CD8-positive, alpha-beta memory T cell (primary cell): ENCODE results near the gene GEMIN8. TPM values are rescaled to one million over a fixed set of nuclear protein-coding genes. Genes with fewer than 3 reads are reported as not detected.

Experiments
- CTCF ChIA-PET: fragments of 350-600 bp; sonication (Branson Sonifier 250); formaldehyde crosslinking; loops from one replicate; lab custom pipeline; 2021; ENCODE audit warnings: antibody characterized with exemption; lab: Charles Lee
- POLR2A ChIA-PET: fragments of 350-600 bp; sonication (Branson Sonifier 250); formaldehyde crosslinking; loops from one replicate; lab custom pipeline; 2021; ENCODE audit warnings: antibody characterized with exemption; lab: Charles Lee
- DNase-seq, 5 donors: peaks; one replicate each; pipeline versions ENCODE4 v3.0.0 to v3.0.0-alpha.2; 2020 to 2022; ENCODE audit warnings: mixed read lengths in 1 of 5
- H3K27ac ChIP-seq: one replicate; pipeline ENCODE4 v1.7.0; 2013; ENCODE audit warnings: low read depth, mild to moderate bottlenecking, low read length, moderate library complexity
- H3K27me3 ChIP-seq: 2 replicates; pipeline ENCODE4 v1.7.0; 2013; ENCODE audit warnings: low read length, mild to moderate bottlenecking; ENCODE audit not compliant: insufficient read depth, poor library complexity, severe bottlenecking
- H3K36me3 ChIP-seq: 2 replicates; pipeline ENCODE4 v1.7.0; 2013; ENCODE audit warnings: mild to moderate bottlenecking, low read length, moderate library complexity; ENCODE audit not compliant: insufficient read depth
- H3K4me1 ChIP-seq: 2 replicates; pipeline ENCODE4 v1.7.0; 2013; ENCODE audit warnings: mild to moderate bottlenecking, low read length, moderate library complexity; ENCODE audit not compliant: insufficient read depth
- H3K4me3 ChIP-seq: 2 replicates; pipeline ENCODE4 v1.7.0; 2013; ENCODE audit warnings: mild to moderate bottlenecking, low read length
- H3K9me3 ChIP-seq: 2 replicates; pipeline ENCODE4 v1.7.0; 2013; ENCODE audit warnings: mild to moderate bottlenecking, low read length
- H3K27ac Mint-ChIP-seq, 8 donors: one replicate each; pipeline ENCODE4 v1.8.0; 2020 to 2021; ENCODE audit warnings: mixed read lengths in 8 of 8, mild to moderate bottlenecking in 6 of 8, inconsistent platforms in 3 of 8, moderate library complexity in 3 of 8
- H3K27me3 Mint-ChIP-seq, 2 donors: one replicate each; pipeline ENCODE4 v1.8.0; 2020 to 2021; ENCODE audit warnings: mixed read lengths in 2 of 2, mild to moderate bottlenecking in 1 of 2, moderate library complexity in 1 of 2
- H3K36me3 Mint-ChIP-seq, 3 donors: one replicate each; pipeline ENCODE4 v1.8.0; 2020 to 2021; ENCODE audit warnings: mixed read lengths in 3 of 3, inconsistent platforms in 1 of 3, mild to moderate bottlenecking in 1 of 3
- H3K4me1 Mint-ChIP-seq, 3 donors: one replicate each; pipeline ENCODE4 v1.8.0; 2020 to 2021; ENCODE audit warnings: mixed read lengths in 3 of 3, inconsistent platforms in 1 of 3, mild to moderate bottlenecking in 1 of 3
- H3K4me3 Mint-ChIP-seq, 7 donors: one replicate each; pipeline ENCODE4 v1.8.0; 2020 to 2021; ENCODE audit warnings: mixed read lengths in 7 of 7, mild to moderate bottlenecking in 6 of 7, moderate library complexity in 4 of 7, inconsistent platforms in 2 of 7
- H3K9me3 Mint-ChIP-seq, 5 donors: one replicate each; pipeline ENCODE4 v1.8.0; 2020 to 2022; ENCODE audit warnings: mixed read lengths in 5 of 5, mild to moderate bottlenecking in 3 of 5, moderate library complexity in 2 of 5, inconsistent platforms in 1 of 5
- polyA plus RNA-seq: library from polyadenylated mRNA; unstranded; fragments of 300-500 nt; fragmentation: Illumina TruSeq; gene quantifications from one replicate; pipeline ENCODE4 v1.2.3, GENCODE V29; 2021
- total RNA-seq, 2 experiments: library from RNA; stranded (reverse); gene quantifications; one replicate each; pipeline ENCODE4 v1.2.3, GENCODE V29; 2021

Gene GEMIN8
- total and polyA plus RNA-seq, 3 experiments from 2014 or later = 10.4 to 27.9 (median 13.3) TPM

DNA sequence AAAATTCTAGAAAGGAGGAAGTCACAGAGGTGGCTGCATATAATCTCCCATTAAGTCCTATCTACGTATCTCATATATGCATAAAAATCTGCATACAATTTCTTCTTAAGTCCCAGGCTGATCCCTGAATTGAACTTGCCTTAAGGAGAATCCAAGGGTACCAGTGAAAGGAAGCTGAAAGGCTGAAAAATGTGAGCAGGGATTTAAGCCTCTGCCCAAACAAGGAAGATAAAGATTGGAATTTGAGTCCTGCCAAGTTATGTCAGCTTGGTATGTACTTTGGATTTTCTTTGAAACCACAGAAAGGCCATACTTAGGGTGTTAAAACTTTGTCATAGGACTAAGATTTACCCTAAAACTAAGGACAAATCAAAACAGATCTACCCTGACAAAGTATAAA, 26.5 kb upstream of the GEMIN8 start:
- H3K4me1 ChIP-seq = no peaks in the 10 kb centered on the region
- H3K27me3 ChIP-seq = no peaks in the 10 kb centered on the region
- no peak for DNase-seq
- H3K9me3 ChIP-seq = no peaks in the 10 kb centered on the region
- H3K36me3 Mint-ChIP-seq = no peaks in the 10 kb centered on the region
- no peak overlapping the region for H3K4me3 Mint-ChIP-seq
- CTCF ChIA-PET = no interaction called here
- peaks cover 13 to 33% of the 10 kb centered on the region in 2 donors for H3K27me3 Mint-ChIP-seq
- no peaks in the 10 kb centered on the region for H3K9me3 Mint-ChIP-seq
- H3K4me1 Mint-ChIP-seq = no peaks in the 10 kb centered on the region
- no peak overlapping the region for H3K27ac Mint-ChIP-seq
- no peak overlapping the region for H3K27ac ChIP-seq
- POLR2A ChIA-PET = no interaction called here
- H3K4me3 ChIP-seq = no peak overlapping the region
- H3K36me3 ChIP-seq = no peaks in the 10 kb centered on the region

DNA sequence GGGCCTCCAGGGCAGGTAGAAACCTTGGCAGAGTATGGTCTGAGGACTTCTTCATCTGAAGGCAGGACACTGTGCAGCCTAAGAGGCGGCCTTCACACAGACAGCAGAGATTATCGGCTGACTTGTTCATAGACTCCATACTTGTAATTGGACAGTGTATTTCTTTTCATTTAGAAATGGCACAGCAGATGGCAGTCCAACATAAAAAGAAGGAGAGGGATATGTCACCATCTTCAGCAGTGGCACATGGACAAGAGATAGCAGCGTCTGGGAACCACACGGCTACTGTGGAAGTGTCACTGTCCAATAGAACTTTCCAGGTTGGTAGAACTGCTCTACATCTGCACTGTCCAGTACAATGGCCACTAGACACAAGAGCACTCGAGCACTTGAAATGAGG, 21.7 kb upstream of the GEMIN8 start:
- H3K36me3 ChIP-seq = no peaks in the 10 kb centered on the region
- Mint-ChIP-seq H3K9me3 (no peaks in the 10 kb centered on the region), H3K27ac (no peak overlapping the region), H3K4me3 (no peak overlapping the region), H3K36me3 (no peaks in the 10 kb centered on the region), H3K4me1 (no peaks in the 10 kb centered on the region), H3K27me3 (peaks cover 21 to 41% of the 10 kb centered on the region in 2 donors)
- H3K4me1 ChIP-seq = no peaks in the 10 kb centered on the region
- H3K27ac ChIP-seq = no peak overlapping the region
- ChIA-PET CTCF (no interaction called here), POLR2A (no interaction called here)
- H3K9me3 ChIP-seq = no peaks in the 10 kb centered on the region
- DNase-seq = no peak
- no peak overlapping the region for H3K4me3 ChIP-seq
- H3K27me3 ChIP-seq = no peaks in the 10 kb centered on the region

DNA sequence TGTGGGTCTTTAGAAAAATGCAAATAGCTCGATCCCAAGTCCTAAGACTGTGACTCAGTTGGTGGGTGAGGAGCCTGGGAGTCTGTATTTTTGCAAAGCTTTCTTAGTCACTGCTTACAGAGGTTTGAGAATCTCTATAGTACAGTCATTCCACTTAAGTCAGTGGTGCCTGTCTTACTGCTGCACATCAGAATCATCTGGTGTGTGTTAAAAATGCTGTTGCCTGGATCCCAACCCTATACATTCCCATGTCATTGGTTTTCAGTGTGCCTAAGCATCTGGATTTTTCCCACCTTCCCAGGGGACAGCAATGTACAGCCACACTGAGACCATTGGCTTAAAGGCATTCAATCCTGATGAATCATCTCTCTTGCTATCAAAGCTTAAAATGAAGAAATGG, 21.0 kb upstream of the GEMIN8 start:
- no peaks in the 10 kb centered on the region for H3K36me3 ChIP-seq
- ChIA-PET CTCF (no interaction called here), POLR2A (no interaction called here)
- H3K27me3 ChIP-seq = no peaks in the 10 kb centered on the region
- H3K4me3 ChIP-seq = no peak overlapping the region
- no peaks in the 10 kb centered on the region for H3K4me1 Mint-ChIP-seq
- no peaks in the 10 kb centered on the region for H3K4me1 ChIP-seq
- H3K9me3 ChIP-seq = no peaks in the 10 kb centered on the region
- no peak overlapping the region for H3K27ac ChIP-seq
- no peaks in the 10 kb centered on the region for H3K9me3 Mint-ChIP-seq
- no peak for DNase-seq
- H3K27me3 Mint-ChIP-seq = peaks cover 21 to 39% of the 10 kb centered on the region in 2 donors
- no peak overlapping the region for H3K4me3 Mint-ChIP-seq
- H3K36me3 Mint-ChIP-seq = no peaks in the 10 kb centered on the region
- no peak overlapping the region for H3K27ac Mint-ChIP-seq

DNA sequence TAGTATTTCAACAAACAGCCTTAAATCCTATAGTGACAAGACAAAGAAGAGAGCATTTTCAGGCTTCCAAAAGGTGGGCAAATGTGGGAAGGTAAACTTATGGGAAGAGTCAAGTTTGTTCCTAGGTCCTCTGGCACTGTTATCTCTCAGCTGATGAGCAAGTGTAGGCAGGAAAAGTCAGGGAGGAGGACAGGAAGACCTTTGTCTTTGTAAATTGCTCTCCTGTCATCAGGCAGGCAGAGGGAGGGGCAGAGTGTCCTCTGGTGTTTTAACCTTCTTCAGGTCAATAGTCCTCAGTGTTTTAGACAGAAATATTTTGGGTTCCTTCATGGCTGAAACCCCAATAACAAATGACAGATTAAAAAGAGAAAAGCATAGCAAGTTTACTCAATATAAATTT, 13.5 kb upstream of the GEMIN8 start:
- H3K4me1 ChIP-seq = no peaks in the 10 kb centered on the region
- POLR2A ChIA-PET = no interaction called here
- no peaks in the 10 kb centered on the region for H3K27me3 ChIP-seq

DNA sequence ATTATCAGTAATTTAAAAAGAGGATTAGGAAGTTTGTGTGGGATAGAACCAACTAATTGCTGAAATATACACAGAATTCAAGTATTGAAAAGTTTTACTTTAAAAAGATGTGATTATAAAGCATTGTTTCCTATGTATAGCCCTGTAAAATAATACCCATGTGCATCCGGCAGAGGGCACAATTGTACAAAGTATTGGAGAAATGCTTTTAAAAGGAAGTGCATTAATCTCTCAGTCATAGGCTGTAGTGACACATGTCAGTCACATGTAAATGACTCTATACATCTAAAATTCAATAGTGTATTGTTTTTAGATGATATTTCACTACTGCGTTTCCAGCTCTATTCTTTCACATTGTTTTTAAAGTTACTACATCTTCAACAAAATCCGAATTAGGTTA, 9.7 kb upstream of the GEMIN8 start:
- Histone ChIP-seq H3K36me3 (no peaks in the 10 kb centered on the region), H3K27ac (no peak overlapping the region), H3K4me1 (no peaks in the 10 kb centered on the region), H3K27me3 (no peaks in the 10 kb centered on the region), H3K9me3 (no peaks in the 10 kb centered on the region), H3K4me3 (no peak overlapping the region)
- H3K9me3 Mint-ChIP-seq = no peaks in the 10 kb centered on the region
- H3K4me1 Mint-ChIP-seq = no peaks in the 10 kb centered on the region
- CTCF ChIA-PET = interaction anchor here (1.2 kb wide), 1 partner anchor 533 kb away, joined by 3 read pairs; no protein-coding TSS in a partner anchor
- DNase-seq = peak; percentile 38 to 64 (median 55)
- POLR2A ChIA-PET = no interaction called here
- no peaks in the 10 kb centered on the region for H3K36me3 Mint-ChIP-seq
- H3K4me3 Mint-ChIP-seq = no peak overlapping the region
- H3K27me3 Mint-ChIP-seq = peaks cover 8 to 14% of the 10 kb centered on the region in 2 donors
- no peak overlapping the region for H3K27ac Mint-ChIP-seq

More for the DNA sequence above, 13.5 kb upstream of the GEMIN8 start:
- H3K4me3 Mint-ChIP-seq = no peak overlapping the region
- H3K27me3 Mint-ChIP-seq = peaks cover 11 to 12% of the 10 kb centered on the region in 2 donors
- Histone ChIP-seq H3K9me3 (no peaks in the 10 kb centered on the region), H3K27ac (no peak overlapping the region), H3K36me3 (no peaks in the 10 kb centered on the region), H3K4me3 (no peak overlapping the region)
- H3K36me3 Mint-ChIP-seq = no peaks in the 10 kb centered on the region
- H3K9me3 Mint-ChIP-seq = no peaks in the 10 kb centered on the region
- no peak for DNase-seq
- no peaks in the 10 kb centered on the region for H3K4me1 Mint-ChIP-seq
- CTCF ChIA-PET = no interaction called here
- no peak overlapping the region for H3K27ac Mint-ChIP-seq

DNA sequence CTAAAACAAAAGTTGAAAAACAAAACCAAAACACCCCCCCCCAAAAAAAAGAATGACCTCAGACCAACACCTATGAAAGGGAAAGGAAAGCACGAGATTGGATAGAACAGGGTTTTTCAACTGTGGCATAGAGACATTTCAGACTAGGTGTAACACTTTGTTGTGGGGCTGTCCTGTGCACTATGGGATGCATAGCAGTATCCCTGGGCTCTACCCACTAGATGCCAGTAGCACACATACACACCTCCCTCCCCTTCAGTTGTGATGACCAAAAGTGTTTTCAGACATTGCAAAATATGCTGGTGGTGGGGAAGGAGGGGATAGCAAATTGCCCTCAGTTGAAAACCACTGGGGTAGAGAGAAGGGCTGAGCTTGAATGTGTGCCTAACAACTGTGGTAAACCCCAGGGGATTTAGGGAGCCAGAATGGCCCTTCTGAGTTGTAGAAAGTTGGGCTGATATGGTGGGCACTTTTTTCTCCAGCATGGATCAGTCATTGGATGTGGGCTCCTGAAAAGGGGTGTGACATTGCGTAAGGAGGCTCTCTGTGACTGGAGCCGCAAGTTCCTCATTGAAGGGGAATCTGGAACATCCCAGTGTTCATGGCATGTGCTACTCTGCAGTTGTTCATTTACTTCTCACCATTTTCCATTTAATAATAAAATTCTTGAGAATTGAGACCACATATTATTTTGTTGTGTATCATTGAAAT, 8.8 kb upstream of the GEMIN8 start:
- Histone ChIP-seq H3K9me3 (no peaks in the 10 kb centered on the region), H3K36me3 (no peaks in the 10 kb centered on the region), H3K4me1 (no peaks in the 10 kb centered on the region), H3K27me3 (no peaks in the 10 kb centered on the region), H3K27ac (no peak overlapping the region), H3K4me3 (no peak overlapping the region)
- no peaks in the 10 kb centered on the region for H3K36me3 Mint-ChIP-seq
- no peak overlapping the region for H3K4me3 Mint-ChIP-seq
- peaks cover 11 to 18% of the 10 kb centered on the region in 2 donors for H3K27me3 Mint-ChIP-seq
- no peaks in the 10 kb centered on the region for H3K9me3 Mint-ChIP-seq
- no peak for DNase-seq
- no peak overlapping the region for H3K27ac Mint-ChIP-seq
- no peaks in the 10 kb centered on the region for H3K4me1 Mint-ChIP-seq
- POLR2A ChIA-PET = no interaction called here
- CTCF ChIA-PET = interaction anchor here (1.2 kb wide), 1 partner anchor 532 kb away, joined by 3 read pairs; no protein-coding TSS in a partner anchor

DNA sequence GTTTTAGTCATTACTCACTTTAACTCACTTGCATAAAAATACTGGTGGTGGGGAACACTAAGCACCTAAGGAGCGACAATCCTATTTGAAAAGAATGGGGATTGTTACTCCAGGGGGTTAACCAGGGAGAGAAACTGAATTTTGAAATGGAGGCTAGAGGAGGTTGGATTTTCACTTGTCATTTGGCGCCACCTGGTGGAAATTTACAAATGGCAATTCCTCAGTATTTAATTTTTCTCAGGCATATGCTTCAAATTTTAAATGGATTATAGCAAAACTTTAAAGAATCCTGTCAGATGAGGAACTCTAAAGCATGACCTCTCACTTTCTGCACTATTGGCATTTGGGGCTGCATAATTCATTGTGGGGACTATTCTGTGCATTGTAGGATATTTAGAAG, 2.7 kb upstream of the GEMIN8 start:
- peak; percentile 30 to 64 (median 59) for DNase-seq
- H3K4me1 ChIP-seq = peaks cover 26% of the 10 kb centered on the region
- POLR2A ChIA-PET = no interaction called here
- H3K4me1 Mint-ChIP-seq = peaks cover 29 to 37% (median 35%) of the 10 kb centered on the region in 3 donors
- H3K9me3 ChIP-seq = no peaks in the 10 kb centered on the region
- peak overlapping the region in 1 of 7 donors; percentile 46 for H3K4me3 Mint-ChIP-seq
- no peaks in the 10 kb centered on the region for H3K9me3 Mint-ChIP-seq
- H3K4me3 ChIP-seq = no peak overlapping the region
- no peaks in the 10 kb centered on the region for H3K27me3 ChIP-seq
- peaks cover 16 to 18% of the 10 kb centered on the region in 2 donors for H3K27me3 Mint-ChIP-seq
- no peak overlapping the region for H3K27ac ChIP-seq
- H3K36me3 ChIP-seq = no peaks in the 10 kb centered on the region
- CTCF ChIA-PET = interaction anchor here (0.8 to 1.8 kb wide), 7 partner anchors 277 to 528 kb away, joined by 3 to 19 read pairs (median 3); no protein-coding TSS in a partner anchor
- peaks cover 0 to 4% (median 0%) of the 10 kb centered on the region in 3 donors for H3K36me3 Mint-ChIP-seq
- peak overlapping the region in 7 of 8 donors; percentile 56 to 90 (median 83) for H3K27ac Mint-ChIP-seq

DNA sequence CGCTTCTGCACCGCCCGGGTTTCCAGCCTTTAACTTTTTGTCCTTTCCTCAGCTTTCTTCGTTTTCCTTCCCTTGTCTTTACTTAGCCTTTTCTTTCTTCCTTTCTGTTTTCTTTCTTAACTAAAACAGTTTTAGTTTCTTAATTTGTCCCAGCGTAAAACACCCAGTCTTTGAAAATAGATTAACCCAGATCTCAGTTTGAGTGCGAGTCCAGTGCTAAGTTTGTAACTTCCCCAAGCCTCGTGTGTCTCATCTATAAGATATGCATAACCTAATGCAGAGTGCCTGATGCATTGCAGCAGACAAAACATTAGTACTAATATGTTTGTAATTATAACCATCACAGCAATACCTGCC, 460 bp upstream of the GEMIN8 start:
- Mint-ChIP-seq H3K36me3 (peaks cover 0 to 5% (median 4%) of the 10 kb centered on the region in 3 donors), H3K27ac (peak overlapping the region; percentile 98 to 100 (median 100)), H3K27me3 (peaks cover 8 to 9% of the 10 kb centered on the region in 2 donors), H3K4me1 (peaks cover 42 to 47% (median 47%) of the 10 kb centered on the region in 3 donors), H3K4me3 (peak overlapping the region; percentile 90 to 98 (median 96)), H3K9me3 (no peaks in the 10 kb centered on the region)
- Histone ChIP-seq H3K4me3 (peak overlapping the region; percentile 62), H3K4me1 (peaks cover 34% of the 10 kb centered on the region), H3K27me3 (no peaks in the 10 kb centered on the region), H3K9me3 (no peaks in the 10 kb centered on the region), H3K27ac (peak overlapping the region; percentile 88), H3K36me3 (no peaks in the 10 kb centered on the region)
- no peak for DNase-seq
- CTCF ChIA-PET = interaction anchor here (0.6 to 1.4 kb wide), 3 partner anchors 295 to 523 kb away, joined by 3 to 4 read pairs (median 3); partner anchors contain the start of genes OFD1, TCEANC and TRAPPC2
- POLR2A ChIA-PET = no interaction called here
